Measurements from ENCODE around the gene BRINP3. TPM values are rescaled to one million over a fixed set of nuclear protein-coding genes. Genes with fewer than 3 reads are reported as not detected.

BRINP3 gene
- total and polyA plus RNA-seq, 2 donors (not counting 3 experiments of a cell fraction or from before 2014, with no cell fraction given) = not detected

DNA sequence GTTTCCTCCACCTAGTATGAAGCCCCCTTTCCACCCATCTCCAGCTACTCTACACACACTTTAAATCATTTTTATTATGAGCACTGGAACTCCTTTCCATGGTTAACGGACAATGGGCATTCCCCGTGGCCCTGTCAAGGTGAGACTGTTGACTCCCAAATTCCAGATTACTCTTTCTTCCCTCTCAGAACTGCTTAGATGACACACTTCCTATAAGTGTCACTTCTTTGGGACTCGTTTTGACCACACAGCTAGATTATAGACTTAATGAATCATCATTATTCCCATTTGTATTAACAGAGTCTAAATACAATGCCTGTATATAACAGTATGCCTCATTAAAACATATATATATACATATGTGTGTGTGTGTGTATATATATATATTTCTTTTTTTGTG lies 215.1 kb downstream of the BRINP3 start:
- CTCF ChIA-PET = interaction anchor here (0.8 kb wide), 1 partner anchor 24 kb away, joined by 4 read pairs; no protein-coding TSS in a partner anchor

DNA sequence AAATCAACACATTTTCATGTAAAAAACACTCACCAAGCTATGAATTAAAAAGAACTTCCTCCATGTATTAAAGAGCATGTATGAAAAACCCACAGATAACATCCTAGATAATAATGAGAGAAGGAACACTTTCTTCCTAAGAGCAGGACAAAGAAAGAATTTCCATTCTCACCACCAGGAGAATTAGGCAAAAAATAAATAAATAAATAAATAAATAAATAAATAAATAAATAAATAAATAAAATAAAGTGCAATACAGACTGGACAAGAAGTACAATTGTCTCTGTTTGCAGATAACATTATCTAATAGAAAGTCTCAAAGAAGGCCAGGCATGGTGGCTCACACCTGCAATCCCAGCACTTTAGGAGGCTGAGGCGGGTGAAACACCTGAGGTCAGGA lies 218.2 kb downstream of the BRINP3 start:
- ChIA-PET POLR2A (no interaction called here), CTCF (interaction anchor here (1.6 kb wide), 1 partner anchor 11 kb away, joined by 4 read pairs; no protein-coding TSS in a partner anchor)
- no peaks in the 10 kb centered on the region for H3K27me3 ChIP-seq (ENCODE audit: control insufficient read depth in 2 of 2, insufficient read depth in 2 of 2, low read length in 2 of 2)
- FAIRE-seq (no peak), DNase-seq (ENCODE audit: low read depth, low spot score) (no peak)
- intact Hi-C loops (cut with micrococcal nuclease) (no loop called here), dilution Hi-C loops (cut with MboI; ENCODE audit: extremely low pct_ligation_motif_present, low sequenced_read_pairs) (no loop called here)
- no peaks in the 10 kb centered on the region for H3K36me3 ChIP-seq (ENCODE audit: control insufficient read depth in 2 of 2, extremely low read depth in 1 of 2, insufficient read depth in 2 of 2, low read length in 2 of 2)
- H3K9ac ChIP-seq (replicated peaks; ENCODE audit: extremely low read depth, insufficient read depth, low read length) = no peak overlapping the region
- H3K27ac ChIP-seq (ENCODE audit: insufficient read depth, low read depth, low read length) = no peak overlapping the region
- H3K4me2 ChIP-seq (ENCODE audit: insufficient read depth, low read length) = no peak overlapping the region
- no peaks in the 10 kb centered on the region for H3K79me2 ChIP-seq (ENCODE audit: control insufficient read depth, insufficient read depth, low read length)
- BruUV-seq (replicated peaks) = no TSS peak
- no peaks in the 10 kb centered on the region for H3K4me1 ChIP-seq (ENCODE audit: control insufficient read depth, extremely low read depth, insufficient read depth, low read length)
- H3K9me3 ChIP-seq (replicated peaks; ENCODE audit: control insufficient read depth, insufficient read depth, low read length) = no peaks in the 10 kb centered on the region
- H3K9me1 ChIP-seq (replicated peaks; ENCODE audit: control insufficient read depth, extremely low read depth, insufficient read depth, low read length) = no peaks in the 10 kb centered on the region
- H4K20me1 ChIP-seq (replicated peaks; ENCODE audit: control insufficient read depth, extremely low read depth, insufficient read depth, low read length) = no peaks in the 10 kb centered on the region
- no peak overlapping the region for H2AFZ ChIP-seq (ENCODE audit: low read depth, low read length)
- H3K4me3 ChIP-seq (replicated peaks in 1 of 3; ENCODE audit: insufficient read depth in 1 of 3, low read depth in 1 of 3, low read length in 3 of 3) = no peak overlapping the region
- TF ChIP-seq POLR2AphosphoS5 (IDR thresholded peaks at IDR 0.05; ENCODE audit: insufficient read depth, low read depth, low read length) = no peak
- no peak for TF ChIP-seq CTCF (IDR thresholded peaks at IDR 0.05; ENCODE audit: extremely low read depth in 1 of 2, insufficient read depth in 1 of 2, low read depth in 1 of 2, low read length in 2 of 2)
- no peak for TF ChIP-seq FOS (IDR thresholded peaks at IDR 0.05; ENCODE audit: borderline replicate concordance, insufficient read depth, low read length)
- TF ChIP-seq JUN (IDR thresholded peaks at IDR 0.05; ENCODE audit: borderline replicate concordance, insufficient read depth, insufficient read length, low read depth) = no peak
- no peak for TF ChIP-seq EZH2 (IDR thresholded peaks at IDR 0.05; ENCODE audit: borderline replicate concordance, low read depth, low read length, severe bottlenecking)
- TF ChIP-seq MYC (IDR thresholded peaks at IDR 0.05; ENCODE audit: low read depth, low read length) = no peak
- no peak for TF ChIP-seq POLR2A (IDR thresholded peaks at IDR 0.05; ENCODE audit: low read depth, low read length)
- no peak for TF ChIP-seq GATA2 (IDR thresholded peaks at IDR 0.05; ENCODE audit: insufficient read depth, insufficient read length, low read depth, low read length)
- no peak for TF ChIP-seq MAX (IDR thresholded peaks at IDR 0.05; ENCODE audit: insufficient read depth, insufficient read length)

More for the DNA sequence above, 215.1 kb downstream of the BRINP3 start:
- Histone ChIP-seq H3K27ac (ENCODE audit: insufficient read depth, low read depth, low read length) (no peak overlapping the region), H3K4me2 (ENCODE audit: insufficient read depth, low read length) (no peak overlapping the region), H3K4me3 (replicated peaks in 1 of 3; ENCODE audit: insufficient read depth in 1 of 3, low read depth in 1 of 3, low read length in 3 of 3) (no peak overlapping the region), H3K36me3 (ENCODE audit: control insufficient read depth in 2 of 2, extremely low read depth in 1 of 2, insufficient read depth in 2 of 2, low read length in 2 of 2) (no peaks in the 10 kb centered on the region), H3K4me1 (ENCODE audit: control insufficient read depth, extremely low read depth, insufficient read depth, low read length) (no peaks in the 10 kb centered on the region), H3K79me2 (ENCODE audit: control insufficient read depth, insufficient read depth, low read length) (no peaks in the 10 kb centered on the region), H3K27me3 (ENCODE audit: control insufficient read depth in 2 of 2, insufficient read depth in 2 of 2, low read length in 2 of 2) (no peaks in the 10 kb centered on the region), H3K9ac (replicated peaks; ENCODE audit: extremely low read depth, insufficient read depth, low read length) (no peak overlapping the region), H3K9me1 (replicated peaks; ENCODE audit: control insufficient read depth, extremely low read depth, insufficient read depth, low read length) (no peaks in the 10 kb centered on the region), H2AFZ (ENCODE audit: low read depth, low read length) (no peak overlapping the region), H3K9me3 (replicated peaks; ENCODE audit: control insufficient read depth, insufficient read depth, low read length) (no peaks in the 10 kb centered on the region), H4K20me1 (replicated peaks; ENCODE audit: control insufficient read depth, extremely low read depth, insufficient read depth, low read length) (no peaks in the 10 kb centered on the region)
- no peak for FAIRE-seq
- DNase-seq (ENCODE audit: low read depth, low spot score) = no peak
- POLR2A ChIA-PET = no interaction called here
- dilution Hi-C loops (cut with MboI; ENCODE audit: extremely low pct_ligation_motif_present, low sequenced_read_pairs) (no loop called here), intact Hi-C loops (cut with micrococcal nuclease) (no loop called here)
- no TSS peak for BruUV-seq (replicated peaks)
- TF ChIP-seq GATA2 (IDR thresholded peaks at IDR 0.05; ENCODE audit: insufficient read depth, insufficient read length, low read depth, low read length) (no peak), POLR2A (IDR thresholded peaks at IDR 0.05; ENCODE audit: low read depth, low read length) (no peak), MAX (IDR thresholded peaks at IDR 0.05; ENCODE audit: insufficient read depth, insufficient read length) (no peak), FOS (IDR thresholded peaks at IDR 0.05; ENCODE audit: borderline replicate concordance, insufficient read depth, low read length) (no peak), POLR2AphosphoS5 (IDR thresholded peaks at IDR 0.05; ENCODE audit: insufficient read depth, low read depth, low read length) (no peak)

Measured in endothelial cell of umbilical vein (primary cell).